HG03571 (cell line): ENCODE results near the gene COIL.

Source experiments
- ATAC-seq: cut with Tn5 transposase; IDR thresholded peaks from one replicate; pipeline ENCODE4 v1.9.1; 2021; ENCODE audit not compliant: unreplicated experiment

The COIL gene

DNA sequence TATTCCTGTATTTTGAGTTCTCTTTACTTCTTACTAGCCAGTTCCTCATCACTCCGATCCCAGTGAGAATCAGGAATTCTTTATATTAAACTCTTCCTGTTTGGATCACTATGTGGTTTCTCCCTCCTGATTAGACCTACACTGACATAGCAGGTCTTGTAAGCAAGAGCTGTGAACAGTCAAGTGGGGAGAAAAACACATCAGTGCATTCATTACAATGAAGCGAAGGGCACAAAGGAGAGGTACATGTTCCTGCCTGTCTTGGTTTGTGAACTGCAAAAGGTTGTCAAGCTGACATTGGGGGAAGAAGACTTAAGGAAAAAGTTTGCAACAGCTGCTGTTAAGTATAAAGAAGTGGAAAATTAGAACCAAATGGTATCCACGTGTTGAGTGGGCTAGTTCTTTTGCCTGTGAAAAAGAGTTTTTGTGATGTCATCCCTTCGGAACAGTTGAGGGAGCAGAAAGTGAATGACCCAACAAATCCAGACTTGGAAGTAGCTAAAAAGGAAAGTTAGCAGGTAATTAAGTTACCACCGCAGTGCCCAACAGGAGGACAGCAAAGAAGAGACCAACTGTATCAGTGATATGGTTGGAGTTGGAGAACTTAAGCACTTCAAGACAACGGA is 24.0 kb downstream of the COIL start:
- ATAC-seq: no peak

DNA sequence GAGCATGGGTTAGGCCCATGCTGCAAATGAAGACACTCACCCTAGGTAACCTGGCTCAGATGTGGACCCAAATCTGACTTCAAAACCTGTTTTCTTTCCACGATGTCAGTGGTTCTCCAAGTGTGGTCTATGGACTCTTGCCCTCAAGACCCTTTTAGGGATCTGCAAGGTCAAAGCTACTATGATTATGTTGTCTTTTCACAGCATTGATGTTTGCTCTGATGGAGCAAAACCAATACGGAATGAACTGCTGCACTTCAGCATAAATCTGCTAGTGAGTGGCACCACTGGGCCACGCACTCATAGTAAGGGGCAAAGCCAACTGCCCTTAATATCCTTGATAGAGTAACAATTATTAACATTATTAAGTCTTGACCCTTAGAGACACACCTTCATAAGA is 25.4 kb downstream of the COIL start:
- ATAC-seq: no peak

DNA sequence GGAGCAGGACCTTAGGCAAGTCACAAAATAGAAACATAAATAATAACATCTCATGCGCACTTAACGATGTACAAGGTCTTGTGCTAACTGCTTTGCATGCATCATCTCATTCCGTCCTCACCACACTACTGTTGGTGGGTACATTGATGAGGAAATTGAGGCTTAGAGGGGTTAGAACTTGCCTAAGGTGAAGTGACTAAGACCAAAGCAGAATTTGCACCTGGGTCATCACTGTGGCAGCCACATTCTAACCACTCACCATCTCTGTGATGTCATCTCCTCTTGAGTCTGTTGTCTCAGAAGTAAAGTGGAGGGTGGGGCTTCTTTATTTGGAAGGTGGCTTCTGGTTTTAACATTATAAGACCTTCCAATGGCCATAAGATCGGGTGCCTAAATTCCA is 26.6 kb downstream of the COIL start:
- ATAC-seq: no peak

DNA sequence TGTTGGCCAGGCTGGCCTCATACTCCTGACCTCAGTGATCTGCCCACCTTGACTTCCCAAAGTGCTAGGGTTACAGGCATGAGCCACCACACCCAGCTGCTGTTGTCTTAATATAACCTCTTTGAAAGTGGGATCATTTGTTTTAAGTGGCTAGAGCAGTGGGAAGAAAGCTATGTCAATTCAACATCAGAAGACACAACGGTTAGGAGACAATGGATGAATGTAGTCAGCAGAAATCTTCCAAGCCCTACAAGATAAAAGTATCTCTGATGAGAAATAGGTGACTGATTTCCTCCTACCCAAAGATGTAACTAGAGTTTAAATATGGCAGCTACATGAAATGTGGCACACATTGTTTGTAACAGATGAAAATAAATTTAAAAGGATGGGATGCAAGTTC is 27.0 kb downstream of the COIL start:
- ATAC-seq: no peak

DNA sequence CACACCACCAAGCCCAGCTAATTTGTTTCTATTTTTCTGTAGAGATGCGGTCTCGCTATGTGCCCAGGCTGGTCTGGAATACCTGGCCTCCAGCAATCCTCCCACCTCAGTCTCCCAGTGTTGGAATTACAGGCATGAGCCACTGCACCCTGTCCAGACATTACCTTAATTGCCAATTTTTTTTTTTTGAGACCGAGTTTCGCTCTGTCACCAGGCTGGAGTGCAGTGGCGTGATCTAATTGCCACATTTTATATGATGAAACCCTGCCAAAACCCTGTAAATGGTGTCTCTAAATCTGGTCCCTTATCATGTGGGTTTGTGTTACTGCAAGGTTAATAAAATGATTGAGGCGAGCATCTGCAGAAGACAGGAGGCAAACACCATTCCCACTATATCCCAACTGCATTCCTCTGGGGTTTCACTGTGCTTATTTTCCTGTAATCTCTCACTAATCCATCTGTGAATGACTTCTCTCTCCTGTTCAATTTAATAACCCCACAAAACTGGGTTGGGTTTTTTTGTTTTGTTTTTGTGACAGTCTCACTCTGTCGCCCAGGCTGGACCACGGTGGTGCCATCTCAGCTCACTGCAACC is 27.6 kb downstream of the COIL start:
- no peak for ATAC-seq

DNA sequence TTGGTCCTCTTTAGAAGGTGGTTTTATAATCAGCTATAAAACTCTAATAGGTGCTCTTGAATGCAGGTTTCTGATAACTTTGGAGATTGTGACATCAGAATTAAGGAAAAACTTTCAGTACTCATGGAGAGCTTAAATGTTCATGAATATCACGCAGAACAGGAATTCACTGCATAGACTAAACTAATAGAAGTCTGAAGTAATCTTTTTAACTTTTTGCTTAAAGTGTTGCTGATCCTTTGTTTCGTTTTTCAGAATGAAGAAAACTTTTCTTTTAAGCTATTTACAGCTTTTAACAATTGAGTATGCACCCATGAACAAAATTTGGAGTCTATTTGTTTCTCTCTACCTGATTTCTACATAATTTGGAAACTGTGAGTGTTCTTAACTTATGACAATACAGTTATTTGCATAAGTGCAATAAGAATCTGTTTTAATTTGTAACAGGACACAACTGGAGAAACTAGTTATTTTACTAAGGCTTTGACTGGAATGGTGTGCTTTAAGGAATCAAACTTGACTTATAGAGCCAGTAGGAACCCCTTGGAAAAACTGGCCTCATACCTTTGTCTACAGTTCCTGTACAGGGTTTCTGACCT is 30.0 kb downstream of the COIL start:
- ATAC-seq: no peak

DNA sequence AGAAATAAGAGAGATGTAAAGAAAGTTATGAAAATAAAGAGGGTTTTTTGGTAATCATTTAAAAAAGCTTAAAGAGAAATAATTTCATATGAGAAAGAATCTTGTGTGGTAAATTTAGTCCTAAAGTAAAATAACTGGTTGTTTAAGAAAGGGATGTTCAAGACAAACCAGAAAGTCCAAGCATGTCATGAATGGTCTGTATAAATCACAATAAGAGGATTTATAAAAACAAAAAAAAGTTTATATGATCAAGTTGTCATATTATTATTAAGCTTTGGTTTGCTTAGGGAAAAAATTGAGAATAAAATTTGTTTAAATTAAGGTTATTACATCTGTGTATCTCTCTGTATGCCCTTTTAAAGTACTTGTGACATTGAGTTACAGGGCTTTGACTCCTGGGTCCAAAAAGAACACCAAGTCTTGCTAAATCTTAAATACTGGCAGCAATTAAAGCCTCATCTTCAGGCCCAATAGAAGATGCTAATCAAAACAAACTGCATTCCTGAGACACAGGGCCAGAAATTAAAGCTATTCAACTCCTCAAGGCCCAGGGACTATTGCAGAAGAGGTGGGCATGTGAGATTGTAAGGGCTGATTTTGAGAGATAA is 31.4 kb downstream of the COIL start:
- ATAC-seq: no peak

DNA sequence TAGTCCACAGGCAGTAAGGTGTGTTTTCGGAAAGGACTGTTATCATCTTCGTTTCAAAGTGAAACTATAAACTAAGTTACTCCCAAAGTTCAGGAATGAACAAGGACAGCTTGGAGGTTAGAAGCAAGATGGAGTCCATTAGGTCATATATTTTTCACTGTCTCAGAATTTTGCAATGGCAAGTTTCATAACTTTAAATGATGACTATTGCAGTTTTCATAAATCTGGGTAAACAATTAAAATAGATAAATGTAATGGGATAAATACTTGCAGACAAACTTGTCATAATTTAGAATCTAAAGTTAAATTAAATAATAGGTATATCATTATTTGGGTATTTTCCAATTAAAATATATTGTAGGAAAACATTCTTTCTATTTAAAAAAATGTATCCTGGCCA is 32.3 kb downstream of the COIL start:
- ATAC-seq: no peak

DNA sequence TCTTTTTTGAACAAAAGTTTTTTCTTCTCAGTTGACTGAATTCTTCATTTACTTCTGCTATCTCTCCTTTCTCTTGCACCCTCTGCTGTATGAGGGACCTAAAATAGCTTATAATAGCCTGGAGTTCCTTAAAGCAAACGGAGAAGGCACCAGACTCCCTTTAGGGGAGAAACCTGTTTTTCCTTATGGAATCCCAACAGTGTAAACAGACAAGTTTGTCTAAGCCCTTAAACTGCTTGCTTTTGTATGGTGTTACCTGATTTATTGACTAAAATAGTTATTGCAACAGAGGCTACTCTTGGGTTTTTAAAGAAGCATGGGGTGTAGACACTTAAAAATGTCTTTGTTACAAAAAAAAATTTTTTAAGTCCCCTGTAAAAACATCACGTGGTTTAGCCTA is 34.1 kb downstream of the COIL start:
- no peak for ATAC-seq

DNA sequence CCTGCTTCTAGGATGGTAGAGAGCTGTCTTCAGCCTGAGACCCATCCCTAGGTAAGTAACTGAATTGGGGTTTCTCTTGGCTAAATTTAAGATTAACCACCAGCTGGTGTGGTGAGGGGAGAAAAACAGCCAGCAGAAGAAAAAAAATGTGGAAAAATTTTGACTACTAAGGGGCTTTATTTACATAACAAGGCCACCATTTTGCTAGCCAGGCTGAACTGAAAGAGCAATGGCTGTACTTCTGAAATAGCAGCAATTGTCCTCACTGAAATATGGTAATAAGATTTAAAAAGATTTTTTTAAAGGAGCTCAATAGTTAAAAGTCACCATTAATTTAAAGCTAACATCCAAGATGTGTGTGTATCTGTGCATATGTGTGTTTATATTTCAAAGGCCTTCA is 34.6 kb downstream of the COIL start:
- no peak for ATAC-seq

DNA sequence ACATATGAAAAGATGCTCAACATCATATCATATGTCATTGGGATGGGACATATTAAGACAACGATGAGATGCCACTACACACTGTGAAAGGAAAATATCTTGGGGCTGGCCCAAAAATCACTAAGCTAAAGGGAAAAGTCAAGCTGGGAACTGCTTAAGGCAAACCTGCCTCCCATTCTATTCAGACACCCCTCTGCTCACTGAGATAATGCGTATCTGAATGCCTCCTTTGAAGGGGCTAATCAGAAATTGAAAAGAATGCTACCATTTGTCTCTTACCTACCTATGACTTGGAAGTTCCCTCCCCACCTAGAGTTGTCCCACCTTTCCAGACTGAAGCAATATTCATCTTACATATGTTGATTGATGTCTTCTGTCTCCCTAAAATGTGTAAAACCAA is 35.8 kb downstream of the COIL start:
- no peak for ATAC-seq

DNA sequence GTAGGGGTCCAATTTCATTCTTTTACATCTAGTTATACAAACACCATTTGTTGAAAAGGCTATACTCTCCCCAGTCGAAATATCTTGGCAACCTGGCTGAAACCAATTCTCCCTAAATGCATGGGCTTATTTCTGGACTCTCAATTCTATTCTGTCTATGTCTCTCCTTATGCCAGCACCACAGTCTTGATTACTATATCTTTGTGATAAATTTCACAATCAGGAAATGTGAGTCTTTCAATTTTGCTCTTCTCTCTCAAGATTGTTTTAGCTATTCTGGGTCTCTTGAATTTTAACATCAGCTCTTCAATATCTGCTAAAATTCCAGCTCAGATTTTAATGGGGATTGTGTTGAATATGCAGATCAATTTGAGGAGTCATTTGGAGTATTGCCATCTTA is 41.1 kb downstream of the COIL start:
- no peak for ATAC-seq

DNA sequence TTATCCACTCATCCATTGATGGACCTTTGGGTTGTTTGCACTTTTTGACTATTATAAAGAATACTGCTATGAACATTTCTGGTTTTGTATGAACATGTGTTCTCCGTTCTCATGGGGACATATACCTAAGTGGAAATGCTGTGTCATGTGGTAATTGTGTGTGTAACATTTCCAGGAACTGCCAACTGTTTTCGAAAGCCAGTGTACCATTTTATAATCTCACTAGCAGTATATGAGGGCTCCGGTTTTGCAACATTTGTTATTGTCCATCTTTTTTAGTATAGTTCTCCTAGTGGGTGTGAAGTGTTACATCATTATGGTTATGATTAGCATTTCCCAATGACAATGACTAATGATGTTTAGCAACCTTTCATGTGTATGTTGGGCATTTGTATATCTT is 41.9 kb downstream of the COIL start:
- ATAC-seq: no peak

DNA sequence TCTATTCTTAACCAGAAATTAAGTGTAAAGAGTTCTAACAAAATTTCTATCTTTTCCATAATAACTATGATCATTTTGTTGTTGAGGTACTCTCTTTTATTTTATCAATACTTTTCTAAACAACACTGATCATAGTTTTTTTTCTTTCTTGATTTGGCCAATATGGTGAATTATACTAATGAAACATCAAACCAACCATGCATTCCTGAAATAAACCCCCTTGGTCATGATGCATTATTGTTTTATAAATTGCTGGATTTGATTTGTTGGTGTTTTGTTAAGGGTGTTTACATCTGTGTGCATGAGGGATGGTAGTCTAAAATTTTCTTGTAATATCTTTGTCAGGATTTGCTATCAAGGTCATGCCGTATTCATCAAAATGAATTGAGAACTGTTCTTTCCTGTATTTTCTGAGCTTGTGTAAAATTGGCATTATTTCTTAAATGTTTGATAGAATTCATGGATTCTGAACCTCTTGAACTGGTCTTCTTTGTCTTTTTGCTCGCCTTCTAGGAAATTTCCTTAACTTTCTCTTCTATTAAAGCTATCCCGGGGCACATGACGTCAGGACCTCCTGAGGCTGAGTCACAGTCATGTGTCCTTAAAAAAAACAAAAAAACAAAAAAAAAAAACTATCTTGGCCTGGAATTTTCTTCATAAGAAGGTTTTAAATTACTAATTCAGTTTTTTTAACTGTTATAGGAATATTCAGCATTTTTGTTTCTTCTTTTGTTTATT is 43.1 kb downstream of the COIL start:
- no peak for ATAC-seq

DNA sequence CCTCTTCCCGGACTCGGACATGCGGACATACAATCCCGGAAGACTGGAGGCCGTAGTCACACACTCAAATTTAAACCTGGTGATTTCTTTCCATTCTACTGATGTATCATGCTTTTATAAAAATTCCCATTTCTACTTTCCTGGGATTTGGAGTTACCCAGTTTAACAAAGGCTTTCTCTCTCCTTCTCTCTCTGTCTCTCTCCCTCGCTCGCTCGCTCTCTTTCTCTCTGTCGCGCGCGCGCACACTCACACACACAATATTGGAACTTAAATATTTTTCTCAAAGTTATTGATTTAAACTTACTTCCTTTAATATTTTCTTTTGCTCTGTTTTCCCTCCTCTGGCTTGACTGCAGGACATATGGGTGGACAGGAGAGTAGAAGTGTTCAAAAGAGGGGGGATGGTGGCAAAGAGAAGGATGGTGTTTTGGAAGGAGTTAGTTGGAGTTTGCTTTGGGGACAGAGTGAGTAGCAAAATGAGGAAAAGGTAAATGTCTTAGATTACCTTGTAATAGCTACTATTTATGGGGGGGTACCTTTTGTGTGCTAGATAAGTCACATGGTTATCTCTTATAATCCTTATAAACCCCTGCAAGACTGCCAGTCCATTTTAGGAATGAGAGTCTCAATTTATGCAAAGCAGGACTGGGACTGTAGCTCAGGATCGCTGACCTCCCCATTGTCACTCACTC is 46.1 kb downstream of the COIL start:
- ATAC-seq: no peak

DNA sequence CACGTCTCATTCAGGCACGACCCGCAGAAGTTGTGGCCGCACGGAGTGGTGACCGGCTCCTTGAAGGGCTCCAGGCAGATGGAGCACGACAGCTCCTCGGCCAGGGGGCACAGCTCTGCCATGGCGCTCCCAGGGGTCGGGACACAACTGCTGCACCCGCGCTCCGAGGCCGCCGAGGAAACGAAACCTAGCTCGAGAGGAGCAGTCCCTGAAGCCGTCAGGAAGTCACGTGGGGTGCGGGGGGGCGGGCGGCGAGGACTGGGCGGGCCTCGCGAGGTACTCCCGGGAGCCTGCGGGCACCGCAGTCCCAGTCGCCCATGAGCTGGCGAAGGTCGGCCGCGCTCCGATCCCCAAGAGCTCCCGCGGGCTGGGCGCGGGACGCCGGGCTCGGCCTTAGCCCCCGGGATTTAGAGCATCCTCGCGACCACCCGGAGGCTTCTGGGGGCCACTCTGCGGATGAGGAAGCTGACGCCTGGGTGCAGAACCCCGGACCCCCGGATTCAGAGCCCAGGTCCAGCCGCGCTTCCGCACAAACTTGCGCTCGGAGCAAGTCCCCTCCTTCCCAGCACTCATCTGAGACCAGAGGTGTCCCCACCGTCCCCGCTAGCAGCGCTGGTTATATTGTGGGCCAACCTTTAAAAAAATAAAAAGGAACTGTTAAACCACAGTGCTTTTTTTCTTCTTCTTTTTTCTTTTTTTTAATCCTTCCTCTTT is 46.8 kb downstream of the COIL start, which contains the start of gene TRIM25:
TSS of gene TRIM25 (minus strand) at position 183 of the 714 bp plus-strand sequence. CDS start at position 122, 61 bp downstream.
- ATAC-seq: peak; percentile 64

DNA sequence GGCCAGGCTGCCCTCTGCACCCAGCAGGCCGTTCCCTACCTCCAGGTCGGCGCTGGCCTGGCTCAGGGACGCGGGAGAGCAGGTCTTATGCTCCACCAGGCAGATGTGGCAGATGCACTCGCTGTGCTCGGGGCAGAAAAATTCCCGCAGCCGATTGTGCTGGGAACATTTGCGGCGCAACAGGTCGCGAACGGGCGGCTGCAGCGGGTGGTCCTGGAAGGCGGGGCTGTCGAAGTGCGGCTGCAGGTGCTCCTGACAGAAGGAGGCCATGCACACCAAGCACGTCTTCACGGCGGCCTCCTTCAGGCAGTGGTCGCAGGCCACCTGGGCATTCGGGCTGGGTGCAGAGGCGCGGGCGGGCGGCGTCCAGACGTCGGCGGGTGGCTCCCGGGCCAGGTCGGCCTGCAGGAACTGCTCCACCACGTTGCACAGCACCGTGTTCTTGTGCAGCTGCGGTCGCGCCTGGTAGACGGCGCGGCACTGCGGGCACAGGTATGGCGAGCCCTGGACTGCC is 47.4 kb downstream of the COIL start:
- ATAC-seq: peak; percentile 40

DNA sequence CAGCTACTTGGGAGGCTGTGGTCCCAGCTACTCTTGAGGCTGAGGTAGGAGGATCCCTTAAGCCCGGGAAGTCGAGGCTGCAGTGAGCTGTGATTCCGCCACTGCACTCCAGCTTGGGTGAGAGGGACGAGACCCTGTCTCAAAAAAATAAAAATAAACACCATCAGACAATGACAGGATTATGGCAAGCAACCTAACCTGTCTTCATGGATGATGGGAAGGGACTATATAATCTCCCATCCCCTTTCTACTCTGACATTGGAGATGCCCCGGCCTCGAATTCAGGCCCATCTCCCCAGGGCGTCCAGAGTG is 47.9 kb downstream of the COIL start:
- no peak for ATAC-seq

DNA sequence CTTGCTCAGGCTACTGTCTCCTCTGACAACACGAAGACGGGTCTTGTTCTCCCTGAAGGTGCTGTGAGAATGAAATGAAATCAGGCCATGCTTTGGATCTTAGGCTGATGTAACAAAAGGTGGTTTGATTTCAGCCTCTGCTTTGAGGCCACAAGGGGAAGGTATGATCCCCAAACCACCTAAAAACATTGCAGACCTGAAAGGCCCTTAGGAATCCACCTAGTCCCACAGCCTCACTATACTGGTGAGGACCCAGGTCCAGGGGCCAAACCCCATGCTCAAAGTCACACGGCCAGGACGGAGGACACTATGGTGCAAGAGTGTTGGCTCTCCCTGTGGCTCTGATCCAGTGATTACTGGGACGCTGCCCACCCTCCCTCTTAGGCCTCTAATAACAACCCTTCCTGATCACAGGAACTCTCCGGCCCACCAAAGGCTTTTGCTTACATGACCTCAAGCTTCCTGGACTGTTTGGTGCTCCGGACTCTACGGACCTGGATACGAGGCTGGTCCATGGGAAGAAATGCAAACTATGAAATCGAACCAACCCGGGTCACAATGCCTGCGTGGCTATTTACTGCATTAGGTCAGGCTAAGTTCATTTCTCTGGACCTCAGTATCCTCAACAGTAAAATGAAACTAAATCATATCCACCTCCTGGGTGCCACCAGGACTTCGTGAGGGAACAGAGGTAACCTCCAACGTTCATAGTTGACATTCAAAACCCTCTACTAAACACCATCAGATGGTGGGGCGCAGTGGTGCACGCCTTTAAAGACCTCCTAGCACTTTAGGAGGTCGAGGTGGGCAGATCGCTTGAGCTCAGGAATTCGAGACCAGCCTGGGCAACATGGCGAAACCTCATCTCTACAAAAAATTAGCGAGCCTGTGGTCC is 48.5 kb downstream of the COIL start:
- no peak for ATAC-seq
